Stimulated activated CD8-positive, alpha-beta memory T cell treated with anti-CD3 and anti-CD28 coated beads, Interleukin-4, amount 100 ng/mL, for 48 hours (primary cell): ENCODE data around the gene LILRA1.
"Not testable (repeated sequence)": the region's sequence is repeated elsewhere in the genome, so short reads cannot be mapped to it uniquely, and the experiment has no call there.

Experiments used
- DNase-seq: peaks from one replicate; pipeline ENCODE4 v3.0.0-alpha.2; 2020

The LILRA1 gene

GRCh38 chr19:54578268-54578667 is 15.2 kb upstream of the LILRA1 start:
- not testable (repeated sequence) for DNase-seq

- no peak for DNase-seq
Measured at GRCh38 chr19:54586397-54586796, 7.0 kb upstream of the LILRA1 start.

- no peak for DNase-seq
Measured at GRCh38 chr19:54587026-54587425, 6.4 kb upstream of the LILRA1 start.

- DNase-seq = not testable (repeated sequence)
Measured at GRCh38 chr19:54593931-54594626, 647 bp downstream of the LILRA1 start.

- no peak for DNase-seq
Measured at GRCh38 chr19:54594737-54595136, 1.3 kb downstream of the LILRA1 start.

- not testable (repeated sequence) for DNase-seq
Measured at GRCh38 chr19:54595680-54596436, 2.4 kb downstream of the LILRA1 start.

GRCh38 chr19:54600212-54600611 is 6.8 kb downstream of the LILRA1 start:
- DNase-seq = no peak

GRCh38 chr19:54606230-54606629 is 12.8 kb downstream of the LILRA1 start:
- DNase-seq = no peak

GRCh38 chr19:54606891-54607784 is 13.7 kb downstream of the LILRA1 start:
- DNase-seq = no peak

- DNase-seq = no peak
Measured at GRCh38 chr19:54607785-54608150, 14.3 kb downstream of the LILRA1 start.

GRCh38 chr19:54608205-54608604 is 14.8 kb downstream of the LILRA1 start:
- DNase-seq = no peak

GRCh38 chr19:54608792-54609191 is 15.4 kb downstream of the LILRA1 start:
- no peak for DNase-seq

- DNase-seq = no peak
Measured at GRCh38 chr19:54609356-54609791, 15.9 kb downstream of the LILRA1 start.

- no peak for DNase-seq
Measured at GRCh38 chr19:54612428-54612827, 19.0 kb downstream of the LILRA1 start.

GRCh38 chr19:54614726-54615125 is 21.3 kb downstream of the LILRA1 start:
- DNase-seq = no peak

- DNase-seq = no peak
Measured at GRCh38 chr19:54616057-54616456, 22.6 kb downstream of the LILRA1 start.

- no peak for DNase-seq
Measured at GRCh38 chr19:54616821-54617560, 23.6 kb downstream of the LILRA1 start.

GRCh38 chr19:54620464-54620863 is 27.0 kb downstream of the LILRA1 start:
- no peak for DNase-seq

GRCh38 chr19:54622431-54622830 is 29.0 kb downstream of the LILRA1 start:
- no peak for DNase-seq

- not testable (repeated sequence) for DNase-seq
Measured at GRCh38 chr19:54624234-54624633, 30.8 kb downstream of the LILRA1 start.

- not testable (repeated sequence) for DNase-seq
Measured at GRCh38 chr19:54624934-54625730, 31.7 kb downstream of the LILRA1 start.

- DNase-seq = no peak
Measured at GRCh38 chr19:54626757-54627156, 33.3 kb downstream of the LILRA1 start.
